PC-3 (cell line): ENCODE results near the gene SSBP2.

Experiments
- CTCF ChIP-seq: fragments of 300-600 bp; sonication (generic); conservative IDR thresholded peaks from 2 replicates; pipeline ENCODE4 v1.5.1; 2017; ENCODE audit warnings: antibody characterized with exemption, low read depth, mild to moderate bottlenecking, low read length
- EZH2phosphoT487 ChIP-seq: fragments of 300-600 bp; sonication (generic); IDR thresholded peaks from 2 replicates; pipeline ENCODE4 v1.6.1; 2018; ENCODE audit warnings: mild to moderate bottlenecking, antibody characterized with exemption, low read length, borderline replicate concordance

- TF ChIP-seq CTCF = no peak
- TF ChIP-seq EZH2phosphoT487 = no peak
Observed at GRCh38 chr5:81688215-81688614, 62.7 kb downstream of the SSBP2 start.
